Panc1 (cell line): Measurements from ENCODE around the gene B3GAT3.

Experiments
- CTCF ChIP-seq: fragments of 450-650 bp; IDR thresholded peaks from 2 replicates; pipeline ENCODE4 v1.5.1; 2017; ENCODE audit warnings: mild to moderate bottlenecking
- POLR2AphosphoS5 ChIP-seq: IDR thresholded peaks from 2 replicates; pipeline ENCODE4 v1.6.1; 2012; ENCODE audit warnings: mild to moderate bottlenecking, low read depth, low read length, moderate library complexity
- REST ChIP-seq, 2 experiments: IDR thresholded peaks; 2 replicates each; pipeline ENCODE4 v1.6.1; 2011 to 2012; ENCODE audit warnings: low read depth in 2 of 2, control low read depth in 1 of 2, low read length in 1 of 2, mild to moderate bottlenecking in 1 of 2, moderate library complexity in 1 of 2; ENCODE audit not compliant: insufficient read depth in 1 of 2
- SIN3A ChIP-seq: IDR thresholded peaks from 2 replicates; pipeline ENCODE4 v1.6.1; 2012; ENCODE audit warnings: low read depth, mild to moderate bottlenecking, low read length, moderate library complexity, borderline replicate concordance; ENCODE audit not compliant: insufficient read depth
- TCF7L2 ChIP-seq: IDR thresholded peaks from 2 replicates; pipeline ENCODE4 v1.6.1; 2011; ENCODE audit warnings: mild to moderate bottlenecking, low read depth, low read length, inconsistent platforms

- TF ChIP-seq REST (IDR thresholded peaks at IDR 0.05; ENCODE audit: insufficient read depth in 1 of 2, low read depth in 2 of 2, low read length in 1 of 2), result no peak
- no peak for TF ChIP-seq CTCF
- TF ChIP-seq POLR2AphosphoS5, result no peak
- no peak for TF ChIP-seq SIN3A
- TF ChIP-seq TCF7L2, result no peak
Observed at GRCh38 chr11:62652161-62653006, 30.6 kb upstream of the B3GAT3 start.
